Esophagus squamous epithelium (tissue), 4 donors: ENCODE data around the gene TTC6.

ENCODE experiments used
- POLR2A ChIP-seq, 4 donors: fragments of 450-650 bp; IDR thresholded peaks; one replicate each; pipeline ENCODE4 v1.6.1; 2017; ENCODE audit warnings: antibody characterized with exemption in 4 of 4, mild to moderate bottlenecking in 4 of 4, moderate library complexity in 3 of 4
- TF ChIP-seq, protein P1 (sequence below), 6 experiments: fragments of 450-650 bp in 4 of 6; fragments of 200-600 bp in 2 of 6; sonication (generic) in 2 of 6; IDR thresholded peaks; one replicate each; pipeline ENCODE4 v1.5.1; 2016 to 2019; ENCODE audit warnings: antibody characterized with exemption in 6 of 6, mild to moderate bottlenecking in 4 of 6, moderate library complexity in 4 of 6

DNA sequence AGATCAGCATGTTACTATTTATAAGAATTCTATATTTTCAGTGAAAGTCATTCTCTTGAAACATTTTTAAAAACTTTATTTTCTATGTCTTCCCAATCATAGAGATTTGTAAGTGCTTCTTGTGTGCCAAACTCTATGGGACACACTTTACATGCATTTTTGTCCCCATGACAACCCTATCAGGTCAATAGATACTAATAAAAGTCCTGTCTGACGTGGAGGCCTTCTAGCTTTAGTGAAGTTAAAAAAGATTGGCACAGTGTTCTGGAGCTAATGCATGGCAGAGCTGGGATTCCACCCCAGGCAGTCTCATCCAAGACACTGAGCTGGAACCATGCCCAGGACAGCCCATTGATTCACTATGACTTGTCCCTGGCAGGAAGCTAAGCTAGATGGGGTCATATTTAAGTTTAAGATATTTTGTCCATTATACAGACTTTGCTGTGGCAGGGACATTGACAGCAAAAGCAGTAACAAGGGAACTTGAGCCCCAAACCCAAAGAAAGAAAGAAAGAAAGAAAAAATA is 28.1 kb downstream of the TTC6 start:
- TF ChIP-seq, protein P1, sequence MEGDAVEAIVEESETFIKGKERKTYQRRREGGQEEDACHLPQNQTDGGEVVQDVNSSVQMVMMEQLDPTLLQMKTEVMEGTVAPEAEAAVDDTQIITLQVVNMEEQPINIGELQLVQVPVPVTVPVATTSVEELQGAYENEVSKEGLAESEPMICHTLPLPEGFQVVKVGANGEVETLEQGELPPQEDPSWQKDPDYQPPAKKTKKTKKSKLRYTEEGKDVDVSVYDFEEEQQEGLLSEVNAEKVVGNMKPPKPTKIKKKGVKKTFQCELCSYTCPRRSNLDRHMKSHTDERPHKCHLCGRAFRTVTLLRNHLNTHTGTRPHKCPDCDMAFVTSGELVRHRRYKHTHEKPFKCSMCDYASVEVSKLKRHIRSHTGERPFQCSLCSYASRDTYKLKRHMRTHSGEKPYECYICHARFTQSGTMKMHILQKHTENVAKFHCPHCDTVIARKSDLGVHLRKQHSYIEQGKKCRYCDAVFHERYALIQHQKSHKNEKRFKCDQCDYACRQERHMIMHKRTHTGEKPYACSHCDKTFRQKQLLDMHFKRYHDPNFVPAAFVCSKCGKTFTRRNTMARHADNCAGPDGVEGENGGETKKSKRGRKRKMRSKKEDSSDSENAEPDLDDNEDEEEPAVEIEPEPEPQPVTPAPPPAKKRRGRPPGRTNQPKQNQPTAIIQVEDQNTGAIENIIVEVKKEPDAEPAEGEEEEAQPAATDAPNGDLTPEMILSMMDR (IDR thresholded peaks at IDR 0.05): no peak
- TF ChIP-seq POLR2A (IDR thresholded peaks at IDR 0.05): no peak
